Measurements from ENCODE around the gene MTMR11. TPM values are rescaled to one million over a fixed set of nuclear protein-coding genes. Genes with fewer than 3 reads are reported as not detected.

Gene MTMR11
- total and polyA plus RNA-seq, 2 of the 13 experiments (the other 11 are each of a cell fraction or from before 2014, with no cell fraction given) = 0.49 to 2.8 TPM

- peak; percentile 73; the same call in 1 of the 2 replicates for TF ChIP-seq ZHX2 (IDR thresholded peaks at IDR 0.05; ENCODE audit: low read depth)
- TF ChIP-seq ZHX2 (CRISPR knock-in tag; IDR thresholded peaks at IDR 0.05; ENCODE audit: borderline replicate concordance) = no peak
- 0 out of 2 replicates have a peak, but pooled peaks have one; percentile 42 for TF ChIP-seq ELF3 (CRISPR knock-in tag; IDR thresholded peaks at IDR 0.05)
- TF ChIP-seq SKI (IDR thresholded peaks at IDR 0.05; ENCODE audit: partially characterized antibody) = no peak
- no peak for TF ChIP-seq ZNF83 (CRISPR knock-in tag; IDR thresholded peaks at IDR 0.05; ENCODE audit: borderline replicate concordance)
- TF ChIP-seq HDAC1 (CRISPR knock-in tag; IDR thresholded peaks at IDR 0.05) = peak; percentile 55
- 0 out of 2 replicates have a peak, but pooled peaks have one; percentile 6 for TF ChIP-seq CEBPG (CRISPR knock-in tag; IDR thresholded peaks at IDR 0.05)
- TF ChIP-seq ZFX (CRISPR knock-in tag; IDR thresholded peaks at IDR 0.05; ENCODE audit: low read depth) = peak; percentile 76
- peak; percentile 33; the same call in 1 of the 2 replicates for TF ChIP-seq DR1 (CRISPR knock-in tag; IDR thresholded peaks at IDR 0.05)
- peak; percentile 57; the same call in 1 of the 2 replicates for TF ChIP-seq GABPA (IDR thresholded peaks at IDR 0.05; ENCODE audit: low read depth, low read length)
- peak; percentile 86 for TF ChIP-seq GABPA (CRISPR knock-in tag; IDR thresholded peaks at IDR 0.05; ENCODE audit: low read depth)
- no peak for TF ChIP-seq KLF9 (CRISPR knock-in tag; IDR thresholded peaks at IDR 0.05; ENCODE audit: low read depth)
- TF ChIP-seq ZFP82 (CRISPR knock-in tag; IDR thresholded peaks at IDR 0.05; ENCODE audit: borderline replicate concordance) = 0 out of 2 replicates have a peak, but pooled peaks have one; percentile 77
- no peak for TF ChIP-seq MED8 (CRISPR knock-in tag; IDR thresholded peaks at IDR 0.05; ENCODE audit: insufficient replicate concordance)
- peak; percentile 65; the same call in 1 of the 2 replicates for TF ChIP-seq SAFB2 (CRISPR knock-in tag; IDR thresholded peaks at IDR 0.05; ENCODE audit: borderline replicate concordance, low read depth)
- peak; percentile 83; the same call in 1 of the 2 replicates for TF ChIP-seq AHR (CRISPR knock-in tag; IDR thresholded peaks at IDR 0.05)
- no peak for TF ChIP-seq ZNF589 (CRISPR knock-in tag; conservative IDR thresholded peaks at IDR 0.05)
- peak; percentile 46; the same call in 1 of the 2 replicates for TF ChIP-seq ZNF598 (CRISPR knock-in tag; IDR thresholded peaks at IDR 0.05; ENCODE audit: borderline replicate concordance)
- peak; percentile 80 for TF ChIP-seq GATAD1 (CRISPR knock-in tag; IDR thresholded peaks at IDR 0.05)
- no peak for TF ChIP-seq ZNF530 (CRISPR knock-in tag; IDR thresholded peaks at IDR 0.05; ENCODE audit: low read depth)
- TF ChIP-seq ZFP1 (CRISPR knock-in tag; IDR thresholded peaks at IDR 0.05) = no peak
- TF ChIP-seq BATF2 (CRISPR knock-in tag; IDR thresholded peaks at IDR 0.05) = 0 out of 2 replicates have a peak, but pooled peaks have one; percentile 43
- TF ChIP-seq MYC (CRISPR knock-in tag; IDR thresholded peaks at IDR 0.05; ENCODE audit: borderline replicate concordance) = peak; percentile 63; the same call in 1 of the 2 replicates
- 0 out of 2 replicates have a peak, but pooled peaks have one; percentile 41 for TF ChIP-seq ERF (CRISPR knock-in tag; IDR thresholded peaks at IDR 0.05)
- no peak for TF ChIP-seq KDM1A (CRISPR knock-in tag; IDR thresholded peaks at IDR 0.05)
Observed at GRCh38 chr1:149899460-149900284, 37.0 kb downstream of the MTMR11 start, which contains the start of gene BOLA1 (continued).
